COLO668 (cell line): ENCODE results near the gene COL4A2.
"Not testable (repeated sequence)": the region's sequence is repeated elsewhere in the genome, so short reads cannot be mapped to it uniquely, and the experiment has no call there.

Experiments used
- DNase-seq: peaks from one replicate; lab custom pipeline; 2025; ENCODE audit not compliant: unreplicated experiment; lab: John Stamatoyannopoulos, UW

The COL4A2 gene

DNA sequence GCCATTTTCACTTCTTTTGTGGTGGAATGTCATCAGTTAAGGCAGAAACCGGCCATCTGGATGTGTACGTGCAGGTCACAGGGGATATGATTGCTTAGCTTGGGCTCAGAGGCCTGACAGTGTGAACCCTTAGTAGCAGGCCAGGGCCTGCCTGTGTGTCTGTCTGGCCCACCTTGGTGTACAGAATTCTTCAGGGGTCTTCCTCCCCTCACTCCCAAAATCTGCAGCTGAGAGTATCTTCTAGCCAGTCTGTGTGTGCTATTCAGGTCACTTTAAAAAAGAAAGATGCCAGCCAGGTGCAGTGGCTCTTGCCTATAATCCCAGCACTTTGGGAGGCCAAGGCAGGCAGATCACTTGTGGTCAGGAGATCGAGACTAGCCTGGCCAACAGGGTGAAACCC lies 179.8 kb downstream of the COL4A2 start:
- DNase-seq: not testable (repeated sequence)

DNA sequence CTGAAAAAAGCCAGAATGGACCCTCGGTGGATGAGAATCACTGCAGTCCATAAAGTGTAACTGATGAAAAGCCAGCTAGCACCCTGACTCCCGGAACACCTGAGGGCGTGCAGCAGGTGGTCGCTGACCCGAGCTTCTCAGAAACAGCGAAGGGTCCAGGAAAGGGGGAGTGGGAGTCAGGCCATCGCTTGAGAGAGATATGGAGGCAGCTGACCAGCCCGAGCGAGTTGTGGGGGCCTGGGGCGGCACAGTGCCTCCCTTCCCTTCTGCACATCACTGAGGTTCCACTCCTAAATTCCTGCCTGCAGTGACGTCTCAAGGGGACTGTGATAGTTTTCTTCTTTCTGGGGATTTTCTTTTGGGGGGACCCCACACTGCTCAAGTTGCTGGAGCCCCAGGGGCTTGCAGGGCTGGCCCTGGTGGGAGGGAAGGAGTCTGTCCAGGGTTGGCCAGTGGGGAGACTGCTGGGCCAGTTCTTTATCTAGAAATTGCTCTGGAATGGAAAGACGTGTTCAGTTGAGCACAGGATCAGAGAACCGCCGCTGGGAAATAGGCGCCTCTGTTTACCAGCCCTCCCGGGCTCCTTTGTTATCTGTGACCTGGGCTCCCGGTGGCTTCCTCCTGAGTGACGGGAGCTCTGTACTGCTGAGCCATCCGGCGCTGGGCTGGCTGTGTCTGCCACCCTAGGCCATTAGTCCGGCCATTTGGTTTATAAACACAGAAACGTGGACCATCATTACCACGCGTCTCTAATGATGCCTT lies 183.1 kb downstream of the COL4A2 start:
- peak; percentile 42 for DNase-seq

DNA sequence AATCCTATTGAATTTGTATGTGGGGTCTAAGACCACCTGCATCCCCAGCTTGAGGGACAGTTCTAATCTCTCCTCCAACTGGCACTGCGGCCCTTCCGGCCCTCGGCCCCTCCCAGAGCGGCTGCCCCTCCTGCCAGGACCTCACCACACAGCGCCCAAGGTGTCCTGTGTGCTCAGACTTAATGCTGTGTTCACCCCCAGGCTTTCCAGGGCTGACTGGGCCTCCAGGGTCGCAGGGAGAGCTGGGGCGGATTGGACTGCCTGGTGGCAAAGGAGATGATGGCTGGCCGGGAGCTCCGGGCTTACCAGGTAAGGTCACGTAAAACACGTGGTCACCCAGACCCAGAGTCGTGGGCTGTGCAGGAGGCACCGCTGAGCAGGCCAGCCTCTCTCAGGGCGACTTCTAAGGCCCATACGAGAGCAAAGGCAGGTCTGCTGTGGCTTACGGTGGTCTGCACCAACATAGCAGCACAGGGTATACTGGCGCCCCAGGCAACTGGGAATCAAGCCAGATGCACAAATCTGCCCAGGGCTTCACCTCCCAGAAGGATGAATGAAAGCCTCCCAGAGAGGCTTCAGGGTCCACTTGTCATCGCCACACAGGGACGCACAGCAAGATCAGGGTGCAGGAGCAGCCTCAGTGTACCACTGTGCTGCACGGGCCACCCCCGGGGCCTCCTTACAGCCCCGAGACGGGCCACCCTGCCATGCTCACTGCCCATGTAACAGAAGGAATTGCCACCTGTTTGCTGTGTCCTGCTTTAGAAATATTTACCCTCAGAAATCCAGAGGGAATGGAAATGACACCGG lies 185.0 kb downstream of the COL4A2 start:
- DNase-seq: no peak

DNA sequence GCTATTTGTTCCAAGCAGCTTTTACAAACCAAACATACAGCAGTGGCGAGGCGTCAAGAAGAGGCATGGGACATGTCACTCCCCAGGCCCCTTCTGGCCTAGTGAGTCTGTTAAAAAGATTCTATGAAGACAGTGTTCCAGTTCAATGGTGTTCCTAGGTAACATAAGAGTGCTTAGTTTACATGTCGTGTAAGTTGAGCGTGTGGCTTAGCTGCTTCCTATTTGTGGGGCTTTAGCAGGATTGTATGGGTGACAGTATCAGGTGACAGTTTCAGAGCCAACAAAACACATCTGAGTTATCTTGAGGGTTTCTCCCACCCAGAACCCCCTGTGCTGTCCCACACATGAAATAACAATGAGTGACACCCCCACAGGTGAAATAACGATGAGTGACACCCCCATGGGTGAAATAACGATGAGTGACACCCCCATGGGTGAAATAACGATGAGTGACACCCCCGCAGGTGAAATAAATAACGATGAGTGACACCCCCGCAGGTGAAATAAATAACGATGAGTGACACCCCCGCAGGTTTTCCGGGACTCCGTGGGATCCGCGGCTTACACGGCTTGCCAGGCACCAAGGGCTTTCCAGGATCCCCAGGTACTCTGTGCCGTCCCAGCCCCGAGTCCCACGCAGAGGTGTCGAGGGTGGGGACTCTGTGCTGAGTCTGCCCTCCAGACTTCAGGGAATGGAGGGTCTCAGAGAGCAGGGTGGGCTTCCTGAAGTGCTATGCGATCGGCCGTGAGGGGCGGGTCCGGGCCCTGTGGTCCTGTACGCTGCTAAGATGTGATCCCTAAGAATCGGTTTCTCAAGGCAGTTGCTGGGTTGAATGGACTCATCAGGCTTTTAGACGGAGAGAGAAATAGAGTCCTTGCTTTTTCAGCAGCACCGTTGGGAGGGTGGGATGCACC lies 185.9 kb downstream of the COL4A2 start:
- no peak for DNase-seq

DNA sequence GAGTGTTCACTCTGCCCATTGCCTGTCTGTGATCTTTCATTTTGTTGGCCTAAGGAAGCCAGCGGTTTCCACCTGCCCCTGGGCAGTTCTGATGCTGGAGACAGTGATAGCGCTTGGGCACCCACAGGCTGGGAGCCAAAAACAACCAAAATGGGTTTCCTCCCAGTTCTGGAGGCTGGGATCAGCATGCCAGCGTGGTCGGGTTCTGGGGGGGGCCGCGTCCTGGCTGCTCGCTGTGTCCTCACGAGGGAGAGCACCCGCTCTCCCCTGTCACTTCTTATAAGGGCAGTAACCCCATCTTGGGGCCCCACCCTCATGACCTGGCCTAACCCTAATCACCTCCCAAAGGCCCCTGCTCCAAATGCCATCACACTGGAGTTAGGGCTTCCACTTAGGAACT lies 186.5 kb downstream of the COL4A2 start:
- no peak for DNase-seq

DNA sequence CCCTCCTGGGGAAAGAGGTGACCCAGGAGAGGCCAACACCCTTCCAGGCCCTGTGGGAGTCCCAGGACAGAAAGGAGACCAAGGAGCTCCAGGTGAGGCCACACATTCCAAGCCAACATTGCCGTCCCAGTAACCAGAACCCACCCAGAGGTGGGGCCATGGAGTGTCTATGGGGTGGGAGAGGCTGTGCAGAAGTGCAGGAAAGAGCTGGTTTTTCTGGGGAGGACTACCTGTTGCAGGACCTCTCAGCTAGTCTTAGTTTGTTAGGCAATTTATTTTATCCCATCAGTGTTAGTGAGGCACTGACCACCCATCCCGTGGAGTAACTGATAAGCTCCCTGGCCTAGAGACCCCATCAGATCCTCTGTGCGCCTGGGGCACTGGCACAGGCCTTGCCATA lies 188.3 kb downstream of the COL4A2 start:
- DNase-seq: no peak

DNA sequence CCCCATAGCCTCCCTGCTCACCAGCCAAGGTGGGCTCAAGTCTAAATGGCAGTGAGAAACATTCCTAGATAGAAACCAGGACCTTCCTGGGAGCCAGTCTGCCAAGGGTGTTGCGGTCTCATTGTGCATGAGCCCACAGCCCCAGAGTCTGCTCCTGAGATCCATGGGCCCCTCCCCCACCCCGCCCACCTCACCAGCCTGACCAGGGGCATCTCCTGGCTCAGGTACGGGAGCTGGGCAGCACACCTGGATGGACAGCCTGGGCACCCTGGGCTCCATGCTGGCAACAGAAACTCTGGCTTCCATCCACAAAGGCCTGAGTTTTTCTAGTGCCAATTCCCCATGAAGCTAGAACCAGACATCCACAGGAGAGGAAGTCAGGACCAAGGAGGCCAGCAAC lies 188.8 kb downstream of the COL4A2 start:
- no peak for DNase-seq

DNA sequence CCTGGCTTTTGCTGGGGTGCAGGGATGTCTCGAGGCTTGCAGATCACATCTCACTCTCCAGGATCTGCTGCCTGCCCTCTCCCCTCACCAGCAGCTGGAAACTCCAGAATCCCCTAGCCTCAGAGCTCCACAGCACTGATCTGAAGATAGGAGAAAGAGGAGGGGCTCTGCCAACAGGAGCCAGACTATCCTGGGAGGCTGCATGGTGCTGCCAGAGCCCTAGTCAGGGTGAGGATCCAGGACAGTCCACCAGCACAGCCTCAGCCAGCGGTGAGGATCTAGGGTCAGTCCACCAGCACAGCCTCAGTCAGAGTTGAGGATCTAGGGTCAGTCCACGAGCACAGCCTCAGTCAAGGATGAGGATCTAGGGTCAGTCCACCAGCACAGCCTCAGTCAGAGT lies 189.2 kb downstream of the COL4A2 start:
- DNase-seq: no peak

DNA sequence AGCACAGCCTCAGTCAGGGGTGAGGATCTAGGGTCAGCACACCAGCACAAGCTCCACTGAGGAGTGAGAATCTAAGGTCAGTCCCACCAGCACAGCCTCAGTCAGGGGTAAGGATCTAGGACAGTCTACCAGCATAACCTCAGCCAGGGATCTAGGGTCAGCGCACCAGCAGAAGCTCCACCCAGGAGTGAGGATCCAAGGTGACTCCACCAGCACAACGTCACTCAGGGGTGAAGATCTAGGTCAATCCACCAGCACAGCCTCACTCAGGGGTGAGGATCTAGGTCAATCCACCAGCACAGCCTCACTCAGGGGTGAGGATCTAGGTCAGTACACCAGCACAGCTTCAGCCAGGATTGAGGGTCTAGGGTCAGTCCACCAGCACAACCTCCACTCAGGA lies 189.9 kb downstream of the COL4A2 start:
- DNase-seq: no peak

DNA sequence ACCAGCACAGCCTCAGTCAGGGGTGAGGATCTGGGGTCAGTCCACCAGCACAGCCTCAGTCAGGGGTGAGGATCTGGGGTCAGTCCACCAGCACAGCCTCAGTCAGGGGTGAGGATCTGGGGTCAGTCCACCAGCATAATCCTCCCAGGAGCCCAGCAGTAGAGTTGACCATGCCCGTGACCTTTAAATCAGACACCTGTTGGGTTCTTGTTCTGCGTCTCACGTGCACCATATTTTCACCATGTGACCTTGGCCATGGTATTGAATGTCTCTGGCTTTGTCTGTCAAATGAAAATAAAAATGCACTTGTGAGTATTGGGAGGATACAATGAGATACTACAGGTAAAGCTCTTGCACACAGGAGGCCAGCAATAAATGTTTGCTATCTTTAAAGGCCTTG lies 190.8 kb downstream of the COL4A2 start:
- DNase-seq: not testable (repeated sequence)

DNA sequence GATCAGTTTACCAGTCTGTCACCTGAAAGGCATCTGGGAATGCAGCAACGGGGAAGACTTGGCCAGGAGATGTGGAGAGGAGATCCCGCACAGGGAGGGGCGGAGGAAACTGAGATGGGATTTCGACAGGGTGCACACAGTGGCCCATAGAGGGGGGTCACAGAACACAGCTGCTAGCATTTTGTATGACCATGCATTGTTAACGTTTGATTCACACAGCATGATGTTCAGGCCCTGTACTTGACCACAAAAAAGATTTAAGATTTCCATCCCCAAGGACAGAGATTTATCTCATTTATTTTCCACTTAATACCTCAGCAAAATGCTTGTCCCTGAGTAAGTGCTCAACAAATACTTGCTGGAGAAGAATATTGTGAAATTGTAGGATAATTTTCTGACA lies 191.2 kb downstream of the COL4A2 start:
- DNase-seq: no peak

DNA sequence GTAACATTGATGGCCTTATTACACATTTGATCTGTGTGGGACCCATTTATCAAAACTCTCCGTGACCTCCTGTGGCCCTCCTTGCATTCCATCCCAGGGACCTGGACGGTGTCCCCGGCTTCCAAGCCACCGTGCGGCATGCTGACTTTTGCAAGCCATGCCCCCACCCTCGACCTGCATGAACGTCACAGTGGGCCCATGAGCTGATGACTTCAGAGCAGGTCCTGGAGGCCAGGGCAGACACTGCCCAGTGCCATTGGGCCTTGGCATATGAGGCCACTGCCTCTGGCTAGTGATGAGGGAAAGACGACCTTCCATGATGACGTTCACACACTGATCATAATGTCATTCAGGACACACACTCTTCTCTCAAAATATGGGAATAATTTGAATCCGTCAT lies 191.7 kb downstream of the COL4A2 start:
- no peak for DNase-seq

DNA sequence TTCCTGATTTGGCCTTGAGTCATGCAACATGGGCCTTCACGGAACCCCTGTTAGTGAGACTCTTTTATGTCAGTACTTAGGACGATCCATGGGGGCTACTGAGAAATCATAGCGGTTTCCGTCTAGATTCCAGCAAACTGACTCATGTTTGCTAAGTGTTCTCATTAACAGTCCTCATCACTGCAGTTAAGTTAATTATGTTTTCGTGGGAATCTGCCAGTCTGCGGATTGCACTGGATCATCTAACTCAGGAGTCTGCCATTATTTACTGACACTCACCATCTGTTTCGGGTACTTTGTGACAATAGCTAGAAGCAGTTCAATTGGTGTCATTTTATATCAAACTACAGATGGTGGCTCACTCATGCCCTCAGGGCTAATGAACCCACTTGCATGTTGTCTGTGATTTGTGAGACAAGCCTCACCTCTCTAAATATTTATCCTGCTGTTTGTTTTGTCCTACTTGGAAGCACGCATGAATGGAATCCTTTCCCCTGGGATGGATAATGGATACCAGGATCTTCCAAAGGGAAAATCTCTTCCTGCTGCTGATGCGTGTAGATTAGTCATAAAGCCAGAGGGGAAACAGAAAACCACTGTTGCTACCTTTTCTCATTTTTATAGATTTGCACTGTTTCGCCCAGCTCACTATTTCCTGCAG lies 192.7 kb downstream of the COL4A2 start:
- peak; percentile 92 for DNase-seq

DNA sequence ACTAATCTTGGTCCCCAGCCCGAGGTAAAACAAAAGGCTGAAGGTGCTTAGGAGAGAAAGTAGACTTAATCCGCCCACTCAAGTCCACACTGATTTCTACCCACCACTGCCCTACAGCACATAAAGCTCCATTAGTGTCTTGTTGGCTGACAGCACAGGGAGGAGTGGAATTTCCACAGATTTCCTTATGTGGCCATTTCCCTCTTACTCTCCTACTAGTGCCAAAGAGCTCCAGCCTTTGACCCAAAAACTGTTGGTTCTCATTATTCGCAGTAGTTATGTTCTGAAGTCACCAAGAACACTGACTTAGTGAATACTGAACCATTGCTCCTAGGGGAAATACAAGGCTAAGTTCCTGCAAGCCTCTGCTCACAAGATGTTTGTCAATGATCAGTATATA lies 193.3 kb downstream of the COL4A2 start:
- no peak for DNase-seq

DNA sequence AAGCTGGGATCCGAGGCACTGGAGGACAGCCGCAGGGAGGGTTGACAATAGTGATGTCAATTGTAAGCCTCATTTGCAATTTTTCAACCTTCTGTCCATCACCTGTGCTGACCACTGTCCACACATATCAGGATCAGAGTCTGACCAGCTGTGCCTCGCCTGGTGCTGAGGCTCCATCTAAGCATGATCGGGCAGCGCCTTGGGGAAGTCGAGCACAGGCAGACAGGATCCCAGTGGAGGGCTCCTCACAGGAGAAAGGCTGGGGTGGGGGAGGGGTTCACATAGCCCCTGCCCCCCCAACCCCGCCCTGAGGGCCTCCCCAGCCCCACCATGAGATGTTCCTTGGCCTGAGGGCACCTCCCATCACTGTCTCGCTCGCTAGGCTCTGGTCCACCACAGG lies 194.1 kb downstream of the COL4A2 start:
- DNase-seq: no peak

DNA sequence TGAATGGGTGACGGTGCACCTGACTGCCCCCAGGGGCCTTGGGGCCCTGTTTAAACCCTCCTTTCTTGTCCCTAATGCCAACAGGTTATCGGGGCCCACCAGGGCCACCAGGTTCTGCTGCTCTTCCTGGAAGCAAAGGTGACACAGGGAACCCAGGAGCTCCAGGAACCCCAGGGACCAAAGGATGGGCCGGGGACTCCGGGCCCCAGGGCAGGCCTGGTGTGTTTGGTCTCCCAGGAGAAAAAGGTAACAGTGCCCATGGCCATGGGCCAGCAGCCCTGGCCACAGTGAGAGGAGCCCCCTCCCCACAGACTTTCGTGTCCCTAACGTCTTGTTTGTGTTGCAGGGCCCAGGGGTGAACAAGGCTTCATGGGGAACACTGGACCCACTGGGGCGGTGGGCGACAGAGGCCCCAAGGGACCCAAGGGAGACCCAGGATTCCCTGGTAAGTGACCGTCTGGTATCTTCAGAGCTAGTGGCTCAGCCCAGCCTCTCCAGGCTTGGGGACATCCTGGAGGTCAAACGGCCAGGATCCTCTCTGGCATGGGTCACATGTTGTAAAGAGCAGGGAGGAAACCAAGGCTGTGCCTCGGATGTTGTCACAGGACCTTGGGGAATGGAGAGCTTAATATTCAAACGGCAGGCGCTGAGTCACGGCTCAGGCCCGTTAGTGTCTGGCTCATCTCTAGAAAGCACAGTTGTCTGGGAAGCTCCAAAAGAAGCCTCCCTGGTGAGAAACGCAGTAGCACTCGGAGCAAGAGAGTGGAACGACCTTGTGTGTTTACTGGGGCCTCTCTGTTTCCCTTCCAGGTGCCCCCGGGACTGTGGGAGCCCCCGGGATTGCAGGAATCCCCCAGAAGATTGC lies 196.2 kb downstream of the COL4A2 start:
- no peak for DNase-seq

DNA sequence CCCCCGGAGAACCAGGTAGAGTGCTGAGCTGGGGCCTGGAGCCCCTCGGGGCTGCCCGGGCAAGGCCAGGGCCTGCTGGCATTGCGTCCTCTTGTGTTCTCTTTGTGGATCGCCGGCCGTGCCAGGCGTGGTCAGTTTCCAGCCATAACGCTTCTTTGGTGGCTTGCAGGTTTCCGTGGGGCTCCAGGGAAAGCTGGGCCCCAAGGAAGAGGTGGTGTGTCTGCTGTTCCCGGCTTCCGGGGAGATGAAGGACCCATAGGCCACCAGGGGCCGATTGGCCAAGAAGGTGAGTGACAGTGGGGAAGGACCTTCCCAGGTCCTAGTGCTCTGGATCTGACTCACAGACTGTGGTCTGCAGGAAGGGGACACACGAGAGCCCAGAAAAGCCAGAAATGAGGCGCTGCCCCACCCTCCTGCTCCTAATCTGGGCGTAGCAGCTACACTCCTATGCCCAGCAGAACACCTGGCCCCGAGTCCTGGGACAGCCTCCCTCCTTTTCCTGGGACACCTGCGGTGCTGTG lies 197.0 kb downstream of the COL4A2 start:
- DNase-seq: no peak

DNA sequence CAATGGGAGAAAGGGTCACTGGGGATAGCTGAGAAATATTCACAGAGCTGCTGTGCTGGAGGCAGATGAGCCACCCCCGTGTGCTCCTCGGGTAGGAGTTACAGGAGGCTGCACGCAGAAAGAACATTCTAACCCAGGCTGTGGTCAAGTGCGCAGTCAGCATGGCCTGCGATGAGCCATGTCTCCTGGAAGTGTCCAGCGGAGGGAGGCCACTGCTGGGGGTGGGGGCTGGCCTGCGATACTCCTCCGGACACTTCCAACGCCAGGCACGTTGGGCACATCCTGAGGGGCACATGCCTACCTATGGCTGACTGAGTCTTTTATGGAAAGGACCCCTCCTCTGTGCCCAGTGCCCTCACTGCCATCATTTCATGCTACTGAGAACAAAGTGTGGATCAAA lies 198.5 kb downstream of the COL4A2 start:
- no peak for DNase-seq

DNA sequence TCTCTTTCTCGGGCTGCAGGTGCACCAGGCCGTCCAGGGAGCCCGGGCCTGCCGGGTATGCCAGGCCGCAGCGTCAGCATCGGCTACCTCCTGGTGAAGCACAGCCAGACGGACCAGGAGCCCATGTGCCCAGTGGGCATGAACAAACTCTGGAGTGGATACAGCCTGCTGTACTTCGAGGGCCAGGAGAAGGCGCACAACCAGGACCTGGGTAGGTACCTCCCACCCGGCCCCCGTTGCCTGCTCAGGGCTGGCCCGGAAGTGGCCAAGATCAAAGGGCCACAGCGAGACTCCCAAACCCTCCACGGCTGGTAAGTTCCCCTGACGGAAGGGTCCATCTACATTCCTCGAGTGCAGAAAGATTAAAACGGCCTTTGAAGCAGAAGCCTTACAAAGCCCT lies 199.3 kb downstream of the COL4A2 start:
- DNase-seq: no peak
